Measurements from ENCODE around the gene ALG12. TPM values are rescaled to one million over a fixed set of nuclear protein-coding genes. Genes with fewer than 3 reads are reported as not detected.

The ALG12 gene
- total and polyA plus RNA-seq, 2 of the 13 experiments (the other 11 are each of a cell fraction or from before 2014, with no cell fraction given) = 7.8 to 15.8 TPM

- 94% methylated on average over 6 of the region's 7 CpGs for WGBS (ENCODE audit: low lambda C conversion rate)
- no peak for ATAC-seq
These were observed 54.3 kb downstream of the ALG12 start for GRCh38 chr22:49863931-49864330.

More at GRCh38 chr22:49863931-49864330, 54.3 kb downstream of the ALG12 start:
- no peak overlapping the region for H3K9ac ChIP-seq (ENCODE audit: insufficient read depth, low read depth, low read length)
- in situ Hi-C loops (cut with HindIII; ENCODE audit: extremely low pct_ligation_motif_present, low pct_unique_long_range_greater_than_20kb) = no loop called here
- H4K20me1 ChIP-seq (ENCODE audit: insufficient read depth, low read length) = peaks cover 9% of the 10 kb centered on the region; the same call in 1 of the 2 replicates
- no peak overlapping the region for H3K27ac ChIP-seq (ENCODE audit: extremely low read length, insufficient read depth, low read length)
- H2AFZ ChIP-seq (ENCODE audit: low read length) = no peak overlapping the region
- ChIA-PET POLR2A (interaction anchor here (0.6 kb wide), 1 partner anchor 16 kb away, joined by 3 read pairs; no protein-coding TSS in a partner anchor), CTCF (ENCODE audit: low intra/inter-chr PET ratio, low total read pairs) (no interaction called here)
- no peaks in the 10 kb centered on the region for H3K27me3 ChIP-seq (ENCODE audit: control insufficient read depth in 1 of 2, insufficient read depth in 2 of 2, low read length in 2 of 2)
- DNase-seq (ENCODE audit: low spot score) (no peak), FAIRE-seq (no peak)
- intact Hi-C loops (cut with micrococcal nuclease; ENCODE audit: unreplicated experiment) = no loop called here
- H3K36me3 ChIP-seq (replicated peaks in 1 of 2; ENCODE audit: control insufficient read depth in 1 of 2, insufficient read depth in 2 of 2, low read length in 2 of 2) = no peaks in the 10 kb centered on the region; a peak in 1 of 5 replicates
- TF ChIP-seq TP53 (CRISPR knock-in tag; conservative IDR thresholded peaks at IDR 0.05) = no peak
- TF ChIP-seq SP1 (IDR thresholded peaks at IDR 0.05) = no peak
- TF ChIP-seq SP1 (CRISPR knock-in tag; IDR thresholded peaks at IDR 0.05) = no peak
- TF ChIP-seq TGIF2 (CRISPR knock-in tag; IDR thresholded peaks at IDR 0.05) = no peak
- no peak for TF ChIP-seq HIC2 (CRISPR knock-in tag; IDR thresholded peaks at IDR 0.05; ENCODE audit: low read depth)
- TF ChIP-seq ZNF563 (CRISPR knock-in tag; IDR thresholded peaks at IDR 0.05) = no peak
- TF ChIP-seq ZNF75D (CRISPR knock-in tag; IDR thresholded peaks at IDR 0.05; ENCODE audit: borderline replicate concordance) = no peak
- no peak for TF ChIP-seq MLX (CRISPR knock-in tag; IDR thresholded peaks at IDR 0.05)
- TF ChIP-seq ZFYVE20 (CRISPR knock-in tag; IDR thresholded peaks at IDR 0.05; ENCODE audit: borderline replicate concordance, low read depth) = no peak
- no peak for TF ChIP-seq HNRNPK (IDR thresholded peaks at IDR 0.05; ENCODE audit: low read depth, low read length, poor library complexity, severe bottlenecking)
- no peak for TF ChIP-seq RXRB (CRISPR knock-in tag; IDR thresholded peaks at IDR 0.05; ENCODE audit: borderline replicate concordance)
- no peak for TF ChIP-seq ZBTB2 (CRISPR knock-in tag; IDR thresholded peaks at IDR 0.05; ENCODE audit: low read depth)
- TF ChIP-seq ZNF383 (CRISPR knock-in tag; IDR thresholded peaks at IDR 0.05; ENCODE audit: borderline replicate concordance) = no peak
- H3K4me1 ChIP-seq (ENCODE audit: insufficient read depth, low read length) = peaks cover 26% of the 10 kb centered on the region
- no peak overlapping the region for H3K4me3 ChIP-seq (replicated peaks in 1 of 3; ENCODE audit: insufficient read depth in 1 of 3, low read depth in 2 of 3, low read length in 3 of 3)
- peaks cover 14% of the 10 kb centered on the region for H3K9me3 ChIP-seq (ENCODE audit: low read length)
- no TSS peak for BruUV-seq (replicated peaks)
- H3K79me2 ChIP-seq (ENCODE audit: insufficient read depth, low read length) = peaks cover 84% of the 10 kb centered on the region
- no peak overlapping the region for H3K4me2 ChIP-seq (ENCODE audit: low read depth, low read length)
